ENCODE results near the gene LCN12. TPM values are rescaled to one million over a fixed set of nuclear protein-coding genes. Genes with fewer than 3 reads are reported as not detected.

Gene LCN12
- total RNA-seq (1 to 10 TPM; 2.6 to 2.7 TPM), polyA plus RNA-seq (not detected), total RNA-seq (0.98 to 2.3 (median 1.1) reads per million in 6 experiments)

GRCh38 chr9:136951541-136952320 is at the start of gene LCN12:
LCN12 (plus strand) TSS chr9:136952273; CDS start chr9:136952328, 55 bp downstream.
- no peak for ATAC-seq

GRCh38 chr9:136903041-136903554 is 49.0 kb upstream of the LCN12 start:
- peak overlapping the region in 1 of 10 donors; percentile 4 for H3K4me3 Mint-ChIP-seq
- H3K27ac Mint-ChIP-seq = peak overlapping the region in 8 of 10 donors; percentile 61 to 96 (median 86)
- no peaks in the 10 kb centered on the region for H3K9me3 Mint-ChIP-seq
- ATAC-seq = no peak
- H3K27me3 Mint-ChIP-seq = no peaks in the 10 kb centered on the region
- DNase-seq = peak in 1 of 10 donors; percentile 7
- peaks cover 0 to 59% (median 7%) of the 10 kb centered on the region in 3 donors for H3K36me3 Mint-ChIP-seq
- POLR2A ChIA-PET = interaction anchor here (0.7 kb wide), 1 partner anchor 14 kb away, joined by 3 read pairs; no protein-coding TSS in a partner anchor
- peaks cover 9 to 40% (median 28%) of the 10 kb centered on the region in 4 donors for H3K4me1 Mint-ChIP-seq

More at GRCh38 chr9:136951541-136952320, at the start of gene LCN12:
- Mint-ChIP-seq H3K4me1 (peaks cover 10 to 26% (median 20%) of the 10 kb centered on the region in 4 donors), H3K9me3 (peaks cover 0 to 6% (median 0%) of the 10 kb centered on the region in 9 donors), H3K27me3 (no peaks in the 10 kb centered on the region), H3K4me3 (peak within 1 kb of the TSS in 6 of 10 donors; percentile 19 to 88 (median 42)), H3K27ac (peak within 1 kb of the TSS in 7 of 10 donors; percentile 18 to 79 (median 43)), H3K36me3 (no peaks in the 10 kb centered on the region)
- POLR2A ChIA-PET = interaction anchor here (0.6 to 9.5 kb wide), 9 partner anchors 8 to 79 kb away, joined by 3 to 113 read pairs (median 4); partner anchors contain the start of genes CLIC3 and PAXX
- peak in 2 of 10 donors; percentile 3 to 48 for DNase-seq

- Mint-ChIP-seq H3K36me3 (peaks cover 0 to 54% (median 0%) of the 10 kb centered on the region in 3 donors), H3K4me3 (no peak overlapping the region), H3K27me3 (no peaks in the 10 kb centered on the region), H3K4me1 (peaks cover 6 to 33% (median 20%) of the 10 kb centered on the region in 4 donors), H3K9me3 (no peaks in the 10 kb centered on the region), H3K27ac (peak overlapping the region in 4 of 10 donors; percentile 8 to 72 (median 30))
- POLR2A ChIA-PET = no interaction called here
- DNase-seq (no peak), ATAC-seq (no peak)
These were observed 45.8 kb upstream of the LCN12 start for GRCh38 chr9:136906266-136906665.

- POLR2A ChIA-PET = no interaction called here
- Mint-ChIP-seq H3K4me3 (no peak overlapping the region), H3K27ac (peak overlapping the region in 4 of 10 donors; percentile 16 to 82 (median 37)), H3K27me3 (no peaks in the 10 kb centered on the region), H3K9me3 (no peaks in the 10 kb centered on the region), H3K36me3 (peaks cover 0 to 57% (median 0%) of the 10 kb centered on the region in 3 donors), H3K4me1 (peaks cover 2 to 23% (median 10%) of the 10 kb centered on the region in 4 donors)
- ATAC-seq (no peak), DNase-seq (no peak)
These were observed 44.8 kb upstream of the LCN12 start for GRCh38 chr9:136907011-136907914.

GRCh38 chr9:136910197-136910900 is 41.7 kb upstream of the LCN12 start:
- Mint-ChIP-seq H3K27me3 (no peaks in the 10 kb centered on the region), H3K27ac (peak overlapping the region in 1 of 10 donors; percentile 12), H3K9me3 (no peaks in the 10 kb centered on the region), H3K4me3 (no peak overlapping the region), H3K36me3 (peaks cover 0 to 59% (median 0%) of the 10 kb centered on the region in 3 donors), H3K4me1 (peaks cover 0 to 5% (median 3%) of the 10 kb centered on the region in 4 donors)
- ATAC-seq = no peak
- no peak for DNase-seq
- POLR2A ChIA-PET = interaction anchor here (0.6 kb wide), 2 partner anchors 28 to 92 kb away, joined by 3 read pairs; no protein-coding TSS in a partner anchor

GRCh38 chr9:136910901-136911245 is 41.2 kb upstream of the LCN12 start:
- no peaks in the 10 kb centered on the region for H3K9me3 Mint-ChIP-seq
- DNase-seq = no peak
- ATAC-seq = peak; percentile 36 to 57
- POLR2A ChIA-PET = interaction anchor here (0.6 kb wide), 1 partner anchor 28 kb away, joined by 3 read pairs; no protein-coding TSS in a partner anchor
- H3K27ac Mint-ChIP-seq = no peak overlapping the region
- peaks cover 0 to 5% (median 2%) of the 10 kb centered on the region in 4 donors for H3K4me1 Mint-ChIP-seq
- peaks cover 0 to 61% (median 0%) of the 10 kb centered on the region in 3 donors for H3K36me3 Mint-ChIP-seq
- no peak overlapping the region for H3K4me3 Mint-ChIP-seq
- H3K27me3 Mint-ChIP-seq = no peaks in the 10 kb centered on the region

GRCh38 chr9:136913701-136914438 is 38.2 kb upstream of the LCN12 start:
- Mint-ChIP-seq H3K4me1 (peaks cover 0 to 6% (median 3%) of the 10 kb centered on the region in 4 donors), H3K9me3 (no peaks in the 10 kb centered on the region), H3K36me3 (peaks cover 0 to 63% (median 0%) of the 10 kb centered on the region in 3 donors), H3K27me3 (no peaks in the 10 kb centered on the region), H3K4me3 (no peak overlapping the region), H3K27ac (peak overlapping the region in 1 of 10 donors; percentile 24)
- ATAC-seq (no peak), DNase-seq (no peak)
- POLR2A ChIA-PET = no interaction called here

GRCh38 chr9:136915632-136916329 is 36.3 kb upstream of the LCN12 start:
- ATAC-seq = no peak
- H3K27ac Mint-ChIP-seq = no peak overlapping the region
- no peak for DNase-seq
- no peaks in the 10 kb centered on the region for H3K9me3 Mint-ChIP-seq
- H3K4me1 Mint-ChIP-seq = peaks cover 0 to 6% (median 3%) of the 10 kb centered on the region in 4 donors
- H3K4me3 Mint-ChIP-seq = no peak overlapping the region
- no peaks in the 10 kb centered on the region for H3K27me3 Mint-ChIP-seq
- POLR2A ChIA-PET = no interaction called here
- H3K36me3 Mint-ChIP-seq = peaks cover 0 to 66% (median 6%) of the 10 kb centered on the region in 3 donors

GRCh38 chr9:136916330-136917184 is 35.5 kb upstream of the LCN12 start:
- ATAC-seq (no peak), DNase-seq (no peak)
- H3K27ac Mint-ChIP-seq = peak overlapping the region in 1 of 10 donors; percentile 52
- H3K36me3 Mint-ChIP-seq = peaks cover 0 to 61% (median 6%) of the 10 kb centered on the region in 3 donors
- POLR2A ChIA-PET = interaction anchor here (0.5 to 1.1 kb wide), 3 partner anchors 12 to 14 kb away, joined by 3 read pairs; no protein-coding TSS in a partner anchor
- no peaks in the 10 kb centered on the region for H3K27me3 Mint-ChIP-seq
- H3K9me3 Mint-ChIP-seq = no peaks in the 10 kb centered on the region
- peaks cover 0 to 6% (median 3%) of the 10 kb centered on the region in 4 donors for H3K4me1 Mint-ChIP-seq
- no peak overlapping the region for H3K4me3 Mint-ChIP-seq

- Mint-ChIP-seq H3K4me1 (peaks cover 0 to 6% (median 3%) of the 10 kb centered on the region in 4 donors), H3K27me3 (no peaks in the 10 kb centered on the region), H3K4me3 (no peak overlapping the region), H3K9me3 (no peaks in the 10 kb centered on the region), H3K36me3 (peaks cover 0 to 59% (median 6%) of the 10 kb centered on the region in 3 donors), H3K27ac (no peak overlapping the region)
- DNase-seq (no peak), ATAC-seq (no peak)
- POLR2A ChIA-PET = no interaction called here
These were observed 34.2 kb upstream of the LCN12 start for GRCh38 chr9:136917902-136918301.
